Thyroid gland (tissue), 4 donors: ENCODE results near the gene KRR1. TPM values are rescaled to one million over a fixed set of nuclear protein-coding genes. Genes with fewer than 3 reads are reported as not detected.

Experiments used
- DNase-seq, 2 donors: peaks; one replicate each; pipeline ENCODE4 v3.0.0-alpha.2; 2019
- H3K27ac ChIP-seq, 3 donors: fragments of 200-600 bp; sonication (generic); 1 replicate in 2 of 3; 2 replicates in 1 of 3; pipeline ENCODE4 v1.5.1; 2016 to 2019; ENCODE audit warnings: mild to moderate bottlenecking in 1 of 3, moderate library complexity in 1 of 3
- H3K27me3 ChIP-seq: fragments of 200-600 bp; sonication (generic); one replicate; pipeline ENCODE4 v1.5.1; 2019
- H3K36me3 ChIP-seq, 2 donors: fragments of 200-600 bp; sonication (generic); one replicate each; pipeline ENCODE4 v1.5.1; 2016 to 2019
- H3K4me1 ChIP-seq, 2 donors: fragments of 200-600 bp; sonication (generic); one replicate each; pipeline ENCODE4 v1.5.1; 2017 to 2019
- H3K4me3 ChIP-seq, 3 donors: fragments of 200-600 bp; sonication (generic); replicated peaks in 1 of 3; 1 replicate in 2 of 3; 2 replicates in 1 of 3; pipeline ENCODE4 v1.5.1; 2016; ENCODE audit warnings: mild to moderate bottlenecking in 1 of 3
- H3K9me3 ChIP-seq: fragments of 200-600 bp; sonication (generic); one replicate; pipeline ENCODE4 v1.5.1; 2017
- POLR2A ChIP-seq, 2 donors: fragments of 450-650 bp; IDR thresholded peaks; one replicate each; pipeline ENCODE4 v1.6.1; 2017; ENCODE audit warnings: antibody characterized with exemption in 2 of 2, mild to moderate bottlenecking in 2 of 2, moderate library complexity in 1 of 2
- WGBS, 2 donors: methylation state at CpG; one replicate each; pipeline ENCODE4 v1.1.5; 2017; 5-methylcytosine and 5-hydroxymethylcytosine counted together
- intact Hi-C: fragments of 100-400 bp; cut with DNase I; formaldehyde crosslinking; loops from one replicate; pipeline ENCODE4 v1.15.1; 2023
- total RNA-seq, 4 donors: library from RNA; depleted of rRNA; stranded (reverse); fragments of >200 nt; gene quantifications; one replicate each; pipeline ENCODE4 v1.2.3, GENCODE V29; 2016
- TF ChIP-seq, protein P1 (sequence below), 6 experiments: fragments of 200-600 bp in 3 of 6; fragments of 450-650 bp in 3 of 6; sonication (generic) in 3 of 6; IDR thresholded peaks; one replicate each; pipeline ENCODE4 v1.5.1; 2016 to 2019; ENCODE audit warnings: antibody characterized with exemption in 6 of 6, mild to moderate bottlenecking in 2 of 6, inconsistent platforms in 1 of 6, moderate library complexity in 1 of 6

Gene KRR1
- total RNA-seq, 4 donors from 2014 or later: 32.0 to 52.8 (median 44.1) TPM

DNA sequence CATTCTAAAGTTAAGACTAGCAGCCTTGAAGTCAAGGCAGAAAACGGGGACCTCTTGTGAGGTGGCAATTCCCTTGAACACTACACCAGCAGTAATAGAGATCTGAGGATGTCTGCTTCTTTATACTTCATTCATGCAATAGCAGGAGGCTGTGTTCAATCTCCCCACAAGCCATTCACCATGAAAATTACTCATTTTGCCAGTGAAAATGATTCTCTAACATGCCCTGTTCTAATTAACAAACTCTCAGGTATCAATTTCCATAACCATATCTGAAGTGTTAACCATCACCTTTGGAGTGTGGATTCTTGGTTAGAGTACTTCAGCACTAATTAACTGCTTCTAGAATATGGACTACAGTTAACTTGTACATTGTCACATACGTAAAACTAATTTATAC is 34.3 kb downstream of the KRR1 start:
- TF ChIP-seq POLR2A (IDR thresholded peaks at IDR 0.05): no peak
- TF ChIP-seq, protein P1, sequence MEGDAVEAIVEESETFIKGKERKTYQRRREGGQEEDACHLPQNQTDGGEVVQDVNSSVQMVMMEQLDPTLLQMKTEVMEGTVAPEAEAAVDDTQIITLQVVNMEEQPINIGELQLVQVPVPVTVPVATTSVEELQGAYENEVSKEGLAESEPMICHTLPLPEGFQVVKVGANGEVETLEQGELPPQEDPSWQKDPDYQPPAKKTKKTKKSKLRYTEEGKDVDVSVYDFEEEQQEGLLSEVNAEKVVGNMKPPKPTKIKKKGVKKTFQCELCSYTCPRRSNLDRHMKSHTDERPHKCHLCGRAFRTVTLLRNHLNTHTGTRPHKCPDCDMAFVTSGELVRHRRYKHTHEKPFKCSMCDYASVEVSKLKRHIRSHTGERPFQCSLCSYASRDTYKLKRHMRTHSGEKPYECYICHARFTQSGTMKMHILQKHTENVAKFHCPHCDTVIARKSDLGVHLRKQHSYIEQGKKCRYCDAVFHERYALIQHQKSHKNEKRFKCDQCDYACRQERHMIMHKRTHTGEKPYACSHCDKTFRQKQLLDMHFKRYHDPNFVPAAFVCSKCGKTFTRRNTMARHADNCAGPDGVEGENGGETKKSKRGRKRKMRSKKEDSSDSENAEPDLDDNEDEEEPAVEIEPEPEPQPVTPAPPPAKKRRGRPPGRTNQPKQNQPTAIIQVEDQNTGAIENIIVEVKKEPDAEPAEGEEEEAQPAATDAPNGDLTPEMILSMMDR (IDR thresholded peaks at IDR 0.05): no peak
- Histone ChIP-seq H3K36me3 (no peaks in the 10 kb centered on the region), H3K4me1 (peaks cover 4 to 9% of the 10 kb centered on the region in 2 donors), H3K27me3 (no peaks in the 10 kb centered on the region), H3K9me3 (no peaks in the 10 kb centered on the region), H3K27ac (no peak overlapping the region), H3K4me3 (no peak overlapping the region)
- 76 to 89% methylated on average over 2 of the region's 2 CpGs for WGBS, 2 donors
- intact Hi-C loops: no loop called here
- DNase-seq: no peak

DNA sequence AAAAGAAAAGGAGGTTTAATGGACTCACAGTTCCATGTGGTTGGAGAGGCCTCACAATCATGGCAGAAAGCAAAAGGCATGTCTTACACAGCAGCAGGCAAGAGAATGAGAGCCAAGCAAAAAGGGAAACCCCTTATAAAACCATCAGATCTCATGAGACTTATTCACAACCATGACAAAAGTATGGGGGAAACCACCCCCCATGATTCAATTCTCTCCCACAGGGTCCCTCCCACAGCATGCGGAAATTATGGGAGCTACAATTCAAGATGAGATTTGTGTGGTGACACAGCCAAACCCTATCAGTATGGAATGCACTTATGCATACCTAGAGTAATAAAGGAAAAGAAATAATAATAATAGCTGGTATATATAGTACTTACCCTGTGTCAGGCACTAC is 35.3 kb downstream of the KRR1 start:
- H3K4me1 ChIP-seq: peaks cover 2% of the 10 kb centered on the region in 2 donors
- no peak for TF ChIP-seq POLR2A (IDR thresholded peaks at IDR 0.05)
- TF ChIP-seq, protein P1 (IDR thresholded peaks at IDR 0.05): no peak
- no peak overlapping the region for H3K4me3 ChIP-seq
- H3K27me3 ChIP-seq: no peaks in the 10 kb centered on the region
- intact Hi-C loops: no loop called here
- H3K36me3 ChIP-seq: no peaks in the 10 kb centered on the region
- H3K9me3 ChIP-seq: no peaks in the 10 kb centered on the region
- no peak overlapping the region for H3K27ac ChIP-seq
- DNase-seq: no peak
- 98 to 100% methylated on average over 1 of the region's 1 CpG for whole genome bisulfite sequencing, 2 donors

DNA sequence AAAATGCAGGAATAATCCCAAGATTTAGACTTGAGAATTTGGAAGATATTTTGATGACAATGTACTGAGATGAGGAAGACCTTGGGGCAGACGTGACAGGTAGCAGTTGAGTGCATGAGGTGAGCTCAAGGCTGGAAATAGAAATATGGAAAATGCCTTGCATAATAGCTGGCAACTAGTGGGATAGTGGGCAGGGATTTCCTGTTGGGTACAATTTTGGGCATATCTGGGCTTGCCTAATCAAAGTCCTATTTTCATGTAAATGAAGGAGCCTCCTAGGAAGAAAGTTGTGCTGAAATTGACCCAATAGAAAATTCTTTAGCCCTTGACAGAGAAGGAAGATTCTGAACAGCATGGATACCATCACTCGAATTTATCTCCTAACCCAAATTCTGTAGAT is 37.3 kb downstream of the KRR1 start:
- Histone ChIP-seq H3K4me1 (no peaks in the 10 kb centered on the region), H3K9me3 (no peaks in the 10 kb centered on the region), H3K27ac (no peak overlapping the region), H3K27me3 (no peaks in the 10 kb centered on the region), H3K36me3 (no peaks in the 10 kb centered on the region), H3K4me3 (no peak overlapping the region)
- 73 to 81% methylated on average over 2 of the region's 2 CpGs for WGBS, 2 donors
- intact Hi-C loops: no loop called here
- DNase-seq: no peak
- TF ChIP-seq, protein P1 (IDR thresholded peaks at IDR 0.05): no peak
- no peak for TF ChIP-seq POLR2A (IDR thresholded peaks at IDR 0.05)

DNA sequence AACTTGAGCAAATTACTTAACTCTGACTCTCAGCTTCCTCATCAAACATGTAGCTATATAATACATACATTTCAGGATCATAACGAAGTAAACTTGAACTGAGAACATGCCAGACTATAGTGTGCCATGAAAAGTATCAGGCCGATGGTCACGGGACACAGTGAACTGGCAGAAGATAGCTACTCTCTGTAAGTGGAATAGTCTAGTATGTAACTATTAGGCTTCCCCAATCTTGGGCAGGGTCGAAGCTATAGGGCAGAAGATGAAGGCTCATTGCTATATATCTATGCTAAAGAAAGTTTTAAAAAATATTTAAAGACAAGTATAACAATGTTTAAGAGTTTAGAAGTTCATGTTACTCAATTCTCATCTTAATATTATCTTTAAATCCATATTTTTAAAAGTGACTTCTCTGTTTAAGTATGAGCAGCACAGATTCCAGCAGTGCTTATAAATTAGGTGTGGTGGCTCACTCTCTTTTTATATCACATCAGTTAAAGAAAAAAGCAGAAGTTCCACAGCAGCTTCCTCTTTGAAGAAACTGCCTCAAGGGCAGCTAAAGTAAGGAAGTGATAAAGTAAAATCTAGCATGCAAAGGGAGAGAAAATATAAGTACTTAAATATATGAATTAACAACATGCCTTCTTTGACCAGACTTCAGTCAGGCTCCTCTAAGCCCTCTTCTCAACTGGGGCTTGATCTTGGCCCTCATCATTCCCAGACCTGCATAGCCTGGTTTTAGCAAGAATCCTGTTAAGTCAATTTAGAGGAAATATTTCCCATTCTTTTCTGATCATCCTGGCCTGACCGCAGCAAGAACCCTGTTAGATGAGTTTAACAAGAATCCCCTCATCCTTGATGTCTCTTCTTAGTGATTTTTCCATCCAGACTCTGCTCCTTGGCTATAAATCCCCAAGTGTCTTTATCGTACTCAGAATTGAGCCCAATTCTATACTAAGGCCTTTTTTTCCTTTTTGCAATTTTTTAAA is 39.2 kb downstream of the KRR1 start:
- Histone ChIP-seq H3K27me3 (no peaks in the 10 kb centered on the region), H3K4me1 (no peaks in the 10 kb centered on the region), H3K9me3 (no peaks in the 10 kb centered on the region), H3K36me3 (no peaks in the 10 kb centered on the region), H3K27ac (no peak overlapping the region), H3K4me3 (no peak overlapping the region)
- no peak for DNase-seq
- TF ChIP-seq POLR2A (IDR thresholded peaks at IDR 0.05): no peak
- TF ChIP-seq, protein P1 (IDR thresholded peaks at IDR 0.05): no peak
- intact Hi-C loops: no loop called here
- 88 to 90% methylated on average over 6 of the region's 6 CpGs for WGBS, 2 donors

DNA sequence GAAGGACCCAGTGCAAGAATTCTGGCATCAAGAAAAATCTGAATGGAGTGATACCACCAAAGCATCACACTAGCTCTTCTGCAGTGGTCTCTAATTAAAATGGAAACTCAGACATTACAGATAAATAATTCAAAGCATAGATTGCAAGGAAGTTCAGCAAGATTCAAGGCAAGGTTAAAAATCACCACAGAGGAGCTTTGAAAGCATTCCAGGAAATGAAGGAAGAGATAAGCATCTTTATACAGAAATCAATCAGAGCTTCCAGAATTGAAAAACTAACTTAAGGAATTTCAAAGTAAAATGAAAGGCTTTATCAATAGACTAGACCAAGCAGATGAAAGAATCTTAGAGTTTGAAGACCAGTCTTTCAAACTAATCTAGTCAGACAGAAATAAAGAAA is 51.2 kb downstream of the KRR1 start:
- TF ChIP-seq, protein P1 (IDR thresholded peaks at IDR 0.05): no peak
- no peak for TF ChIP-seq POLR2A (IDR thresholded peaks at IDR 0.05)
- Histone ChIP-seq H3K4me1 (no peaks in the 10 kb centered on the region), H3K27ac (no peak overlapping the region), H3K36me3 (no peaks in the 10 kb centered on the region), H3K9me3 (no peaks in the 10 kb centered on the region), H3K4me3 (no peak overlapping the region), H3K27me3 (no peaks in the 10 kb centered on the region)
- DNase-seq: no peak
- intact Hi-C loops: no loop called here
